ENCODE data around the gene DDX27. TPM values are rescaled to one million over a fixed set of nuclear protein-coding genes. Genes with fewer than 3 reads are reported as not detected.

The DDX27 gene
- total and polyA plus RNA-seq, 4 donors: 8.8 to 16.0 (median 13.0) TPM

- H3K4me3 ChIP-seq (ENCODE audit: low read depth in 1 of 3, low read length in 3 of 3): no peak overlapping the region
- WGBS: 48% methylated on average over 1 of the region's 1 CpG
- DNase-seq (ENCODE audit: low spot score): no peak
- H3K9me3 ChIP-seq (ENCODE audit: control insufficient read depth in 4 of 4, low read length in 3 of 4): no peaks in the 10 kb centered on the region
- no peaks in the 10 kb centered on the region for H3K27me3 ChIP-seq (ENCODE audit: control insufficient read depth in 4 of 4, insufficient read depth in 4 of 4, low read length in 3 of 4)
- peaks cover 18 to 56% (median 52%) of the 10 kb centered on the region in 4 donors for H3K36me3 ChIP-seq (ENCODE audit: control insufficient read depth in 4 of 4, insufficient read depth in 3 of 4, low read depth in 1 of 4, low read length in 3 of 4)
- TF ChIP-seq RXRA (IDR thresholded peaks at IDR 0.05): peak; percentile 28 to 60
- peak in 1 of 2 donors; percentile 32 for TF ChIP-seq HNF4A (conservative IDR thresholded peaks at IDR 0.05)
- no peak for TF ChIP-seq RAD21 (IDR thresholded peaks at IDR 0.05)
- TF ChIP-seq CTCF (IDR thresholded peaks at IDR 0.05; ENCODE audit: low read depth, low read length, missing input control): no peak
- TF ChIP-seq MAX (IDR thresholded peaks at IDR 0.05): no peak
- TF ChIP-seq TAF1 (conservative IDR thresholded peaks at IDR 0.05): no peak
- no peak for TF ChIP-seq SP1 (IDR thresholded peaks at IDR 0.05)
- TF ChIP-seq YY1 (IDR thresholded peaks at IDR 0.05): peak; percentile 66
- no peak overlapping the region for H3K9ac ChIP-seq (ENCODE audit: low read depth in 1 of 2, low read length in 2 of 2)
- H3K27ac ChIP-seq (ENCODE audit: low read depth in 1 of 2, low read length in 2 of 2): no peak overlapping the region
- H3K4me1 ChIP-seq (ENCODE audit: control insufficient read depth in 4 of 4, insufficient read depth in 4 of 4, low read length in 3 of 4): peaks cover 3 to 8% (median 7%) of the 10 kb centered on the region in 4 donors
Measured at GRCh38 chr20:49262444-49262843, 43.2 kb downstream of the DDX27 start.

- Histone ChIP-seq H3K9me3 (ENCODE audit: control insufficient read depth in 4 of 4, low read length in 3 of 4) (no peaks in the 10 kb centered on the region), H3K27me3 (ENCODE audit: control insufficient read depth in 4 of 4, insufficient read depth in 4 of 4, low read length in 3 of 4) (no peaks in the 10 kb centered on the region), H3K36me3 (ENCODE audit: control insufficient read depth in 4 of 4, insufficient read depth in 3 of 4, low read depth in 1 of 4, low read length in 3 of 4) (peaks cover 11 to 52% (median 47%) of the 10 kb centered on the region in 4 donors), H3K4me1 (ENCODE audit: control insufficient read depth in 4 of 4, insufficient read depth in 4 of 4, low read length in 3 of 4) (peaks cover 7 to 21% (median 15%) of the 10 kb centered on the region in 4 donors), H3K9ac (ENCODE audit: low read depth in 1 of 2, low read length in 2 of 2) (no peak overlapping the region), H3K4me3 (ENCODE audit: low read depth in 1 of 3, low read length in 3 of 3) (no peak overlapping the region), H3K27ac (ENCODE audit: low read depth in 1 of 2, low read length in 2 of 2) (no peak overlapping the region)
- no peak for DNase-seq (ENCODE audit: low spot score)
- no peak for TF ChIP-seq YY1 (IDR thresholded peaks at IDR 0.05)
- no peak for TF ChIP-seq ATF3 (IDR thresholded peaks at IDR 0.05)
- TF ChIP-seq HNF4A (conservative IDR thresholded peaks at IDR 0.05): no peak
- TF ChIP-seq FOXA2 (IDR thresholded peaks at IDR 0.05): no peak
- TF ChIP-seq EGR1 (IDR thresholded peaks at IDR 0.05; ENCODE audit: low read depth in 2 of 2): no peak
- TF ChIP-seq TAF1 (conservative IDR thresholded peaks at IDR 0.05): no peak
- TF ChIP-seq REST (IDR thresholded peaks at IDR 0.05): no peak
- no peak for TF ChIP-seq SP1 (IDR thresholded peaks at IDR 0.05)
- no peak for TF ChIP-seq NR2F2 (IDR thresholded peaks at IDR 0.05)
- TF ChIP-seq RAD21 (IDR thresholded peaks at IDR 0.05): no peak
- no peak for TF ChIP-seq HNF4G (IDR thresholded peaks at IDR 0.05)
- no peak for TF ChIP-seq RXRA (IDR thresholded peaks at IDR 0.05)
- TF ChIP-seq FOXA1 (IDR thresholded peaks at IDR 0.05): no peak
- no peak for TF ChIP-seq ZBTB33 (IDR thresholded peaks at IDR 0.05)
- 63% methylated on average over 4 of the region's 4 CpGs for WGBS
Measured at GRCh38 chr20:49267327-49267726, 48.1 kb downstream of the DDX27 start.
